ENCODE measurements around the gene UNK. TPM values are rescaled to one million over a fixed set of nuclear protein-coding genes. Genes with fewer than 3 reads are reported as not detected.

Gene UNK
- total RNA-seq, 2 experiments from 2014 or later, result 19.1 to 21.4 TPM

DNA sequence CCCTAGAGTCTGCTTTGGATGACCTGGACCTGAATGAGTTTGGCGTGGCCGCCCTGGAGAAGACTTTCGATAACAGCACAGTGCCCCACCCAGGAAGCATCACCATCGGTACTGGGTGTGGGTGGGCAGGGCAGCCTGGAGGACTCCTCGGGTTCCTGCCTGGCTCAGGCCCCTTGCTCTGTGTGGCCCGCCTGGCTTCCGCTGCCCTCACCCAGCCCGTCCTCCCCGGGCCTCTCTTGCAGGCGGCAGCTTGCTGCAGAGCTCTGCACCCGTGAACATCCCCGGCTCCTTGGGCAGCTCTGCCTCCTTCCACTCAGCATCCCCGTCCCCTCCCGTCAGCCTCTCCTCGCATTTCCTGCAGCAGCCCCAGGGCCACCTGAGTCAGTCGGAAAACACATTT, 35.1 kb downstream of the UNK start:
- Mint-ChIP-seq H3K36me3 (ENCODE audit: low read depth) (peaks cover 7% of the 10 kb centered on the region), H3K27me3 (ENCODE audit: low read depth) (no peaks in the 10 kb centered on the region), H3K27ac (no peak overlapping the region), H3K4me3 (no peak overlapping the region), H3K9me3 (no peaks in the 10 kb centered on the region), H3K4me1 (ENCODE audit: low read depth) (peaks cover 19% of the 10 kb centered on the region)
- DNase-seq, result no peak
- intact Hi-C loops (cut with micrococcal nuclease), result no loop called here
- CTCF ChIA-PET, result no interaction called here

DNA sequence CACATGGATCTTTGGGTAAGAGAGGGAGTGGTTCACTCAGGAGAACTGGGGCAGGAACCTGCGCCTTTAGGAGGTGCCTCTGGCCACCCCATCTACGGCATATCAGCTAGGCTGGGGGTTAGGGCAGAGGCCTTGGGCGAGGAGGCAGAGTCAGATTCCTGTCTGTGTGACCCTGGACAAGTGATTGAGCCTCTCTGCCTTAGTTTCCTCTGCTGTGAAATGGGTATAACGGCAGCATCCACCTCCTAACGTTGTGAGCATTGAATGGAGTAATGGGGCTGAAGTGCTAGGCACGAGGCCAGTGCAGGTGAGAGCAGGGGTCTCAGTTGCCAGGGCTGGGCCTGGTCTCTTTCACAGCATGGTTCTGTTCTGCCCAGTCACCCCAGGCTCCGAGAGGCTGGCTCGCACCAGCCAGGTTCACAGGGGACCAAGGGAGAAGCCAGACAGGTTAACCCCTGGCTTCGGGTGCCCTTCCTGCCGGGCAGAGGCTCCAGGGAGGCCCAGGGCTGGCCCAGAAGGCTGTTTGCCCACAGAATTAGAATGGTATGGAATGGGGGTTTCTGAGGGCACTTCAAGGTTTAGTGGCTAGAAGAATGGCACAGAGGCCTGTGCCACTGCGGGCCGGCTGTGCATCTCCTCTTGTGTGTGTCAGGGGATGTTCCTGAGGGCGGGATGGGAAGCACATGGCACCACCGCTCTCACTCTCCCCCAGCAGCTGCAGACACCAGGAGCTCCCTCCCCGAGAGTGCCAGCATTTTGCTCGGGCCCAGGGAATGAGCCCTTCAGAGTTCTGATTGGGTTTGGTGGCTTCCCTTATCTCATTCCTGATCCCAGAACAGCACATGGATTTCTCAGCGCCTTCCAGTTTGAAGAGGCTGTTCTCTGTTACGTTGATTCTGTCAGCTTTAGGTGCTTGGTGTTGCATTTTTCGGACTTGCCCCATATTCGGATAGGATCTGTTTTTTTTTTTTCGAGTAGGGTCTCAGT, 35.8 kb downstream of the UNK start:
- no peak for DNase-seq
- intact Hi-C loops (cut with micrococcal nuclease), result no loop called here
- H3K9me3 Mint-ChIP-seq, result no peaks in the 10 kb centered on the region
- no peaks in the 10 kb centered on the region for H3K27me3 Mint-ChIP-seq (ENCODE audit: low read depth)
- CTCF ChIA-PET, result interaction anchor here (0.6 to 2.1 kb wide), 2 partner anchors 22 to 67 kb away, joined by 3 to 7 read pairs; no protein-coding TSS in a partner anchor
- peaks cover 21% of the 10 kb centered on the region for H3K4me1 Mint-ChIP-seq (ENCODE audit: low read depth)
- H3K27ac Mint-ChIP-seq, result peak overlapping the region; percentile 19
- H3K4me3 Mint-ChIP-seq, result no peak overlapping the region
- H3K36me3 Mint-ChIP-seq (ENCODE audit: low read depth), result peaks cover 7% of the 10 kb centered on the region

DNA sequence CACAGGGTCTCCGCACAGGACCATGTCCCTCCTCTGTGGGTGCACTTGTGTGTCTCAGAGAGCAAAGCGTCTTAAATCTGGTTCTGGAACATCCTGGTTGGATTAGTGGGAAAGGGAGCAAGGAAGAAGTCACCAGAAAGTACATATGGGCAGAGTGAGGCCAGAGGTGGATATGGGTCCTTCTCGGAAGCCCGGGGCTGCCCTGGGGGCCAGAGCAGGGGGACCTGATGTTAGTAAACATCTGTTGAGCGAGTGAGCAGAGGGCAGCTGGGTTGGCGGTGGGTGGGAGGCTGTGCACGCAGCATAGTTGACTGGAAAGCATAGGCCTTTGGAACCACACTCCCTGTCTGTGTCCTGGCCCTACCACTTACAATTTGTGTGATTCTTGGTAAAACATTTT, 36.9 kb downstream of the UNK start:
- Mint-ChIP-seq H3K4me1 (ENCODE audit: low read depth) (peaks cover 21% of the 10 kb centered on the region), H3K9me3 (no peaks in the 10 kb centered on the region), H3K4me3 (no peak overlapping the region), H3K27me3 (ENCODE audit: low read depth) (no peaks in the 10 kb centered on the region), H3K36me3 (ENCODE audit: low read depth) (peaks cover 7% of the 10 kb centered on the region), H3K27ac (peak overlapping the region; percentile 64)
- CTCF ChIA-PET, result interaction anchor here (1.2 to 2.5 kb wide), 3 partner anchors 25 to 68 kb away, joined by 3 to 8 read pairs (median 7); no protein-coding TSS in a partner anchor
- DNase-seq, result no peak
- intact Hi-C loops (cut with micrococcal nuclease), result no loop called here

DNA sequence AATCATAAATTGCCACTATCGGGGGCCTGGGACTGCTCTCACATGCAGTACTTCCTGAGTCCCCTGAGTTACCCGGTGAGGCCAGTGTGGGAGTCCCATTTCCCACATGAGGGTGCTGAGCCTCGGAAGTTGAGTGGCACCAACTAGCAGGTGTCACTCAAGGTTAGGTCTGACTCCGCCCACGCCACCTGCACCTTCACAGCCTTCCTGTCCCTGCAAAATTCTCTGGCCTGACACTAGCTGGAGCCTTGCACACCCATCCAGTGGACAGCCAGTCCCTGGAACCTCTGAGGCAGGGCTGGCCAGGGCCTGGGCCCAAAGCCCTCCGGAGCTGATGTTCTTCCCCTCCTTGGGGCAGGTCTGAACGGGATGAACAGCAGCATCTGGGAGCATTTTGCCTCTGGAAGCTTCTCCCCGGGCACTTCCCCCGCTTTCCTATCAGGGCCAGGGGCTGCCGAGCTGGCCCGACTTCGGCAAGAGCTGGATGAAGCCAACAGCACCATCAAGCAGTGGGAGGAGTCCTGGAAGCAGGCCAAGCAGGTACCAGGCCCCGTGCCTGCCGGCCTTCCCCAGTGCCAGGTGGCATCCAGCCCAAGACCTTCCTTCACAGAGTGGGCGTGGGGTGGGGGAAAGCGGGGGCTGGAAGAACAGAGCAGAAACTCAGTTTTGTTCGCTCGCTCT, 37.7 kb downstream of the UNK start:
- intact Hi-C loops (cut with micrococcal nuclease), result no loop called here
- H3K4me1 Mint-ChIP-seq (ENCODE audit: low read depth), result peaks cover 22% of the 10 kb centered on the region
- DNase-seq, result peak; percentile 56
- no peaks in the 10 kb centered on the region for H3K27me3 Mint-ChIP-seq (ENCODE audit: low read depth)
- CTCF ChIA-PET, result interaction anchor here (1.2 to 2.5 kb wide), 3 partner anchors 24 to 69 kb away, joined by 3 to 8 read pairs (median 7); no protein-coding TSS in a partner anchor
- H3K27ac Mint-ChIP-seq, result peak overlapping the region; percentile 64
- H3K9me3 Mint-ChIP-seq, result no peaks in the 10 kb centered on the region
- peaks cover 7% of the 10 kb centered on the region for H3K36me3 Mint-ChIP-seq (ENCODE audit: low read depth)
- H3K4me3 Mint-ChIP-seq, result no peak overlapping the region

DNA sequence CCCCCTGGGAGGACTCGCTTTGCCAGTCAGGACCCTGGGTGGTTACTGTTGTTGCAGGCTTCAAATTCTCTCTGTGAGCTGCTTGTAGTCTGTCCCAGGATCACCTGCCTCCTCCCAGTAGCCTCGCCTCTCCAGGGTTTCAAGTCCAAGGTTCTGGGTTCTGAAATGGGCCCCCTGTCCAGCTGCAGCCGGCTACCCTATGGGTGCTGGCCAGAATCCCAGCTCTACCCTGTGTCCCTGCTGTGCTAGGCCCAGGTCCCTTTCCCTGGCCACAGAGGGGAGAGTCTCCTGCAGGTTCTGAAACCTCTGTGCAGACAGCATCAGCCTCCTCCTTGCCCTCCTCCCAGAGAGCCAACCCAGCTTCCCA, 38.2 kb downstream of the UNK start:
- no peaks in the 10 kb centered on the region for H3K9me3 Mint-ChIP-seq
- no peak for DNase-seq
- no peak overlapping the region for H3K4me3 Mint-ChIP-seq
- CTCF ChIA-PET, result interaction anchor here (1.0 to 2.5 kb wide), 4 partner anchors 23 to 69 kb away, joined by 3 to 8 read pairs (median 6); no protein-coding TSS in a partner anchor
- peaks cover 7% of the 10 kb centered on the region for H3K36me3 Mint-ChIP-seq (ENCODE audit: low read depth)
- intact Hi-C loops (cut with micrococcal nuclease), result no loop called here
- H3K27ac Mint-ChIP-seq, result no peak overlapping the region
- no peaks in the 10 kb centered on the region for H3K27me3 Mint-ChIP-seq (ENCODE audit: low read depth)
- H3K4me1 Mint-ChIP-seq (ENCODE audit: low read depth), result peaks cover 25% of the 10 kb centered on the region

DNA sequence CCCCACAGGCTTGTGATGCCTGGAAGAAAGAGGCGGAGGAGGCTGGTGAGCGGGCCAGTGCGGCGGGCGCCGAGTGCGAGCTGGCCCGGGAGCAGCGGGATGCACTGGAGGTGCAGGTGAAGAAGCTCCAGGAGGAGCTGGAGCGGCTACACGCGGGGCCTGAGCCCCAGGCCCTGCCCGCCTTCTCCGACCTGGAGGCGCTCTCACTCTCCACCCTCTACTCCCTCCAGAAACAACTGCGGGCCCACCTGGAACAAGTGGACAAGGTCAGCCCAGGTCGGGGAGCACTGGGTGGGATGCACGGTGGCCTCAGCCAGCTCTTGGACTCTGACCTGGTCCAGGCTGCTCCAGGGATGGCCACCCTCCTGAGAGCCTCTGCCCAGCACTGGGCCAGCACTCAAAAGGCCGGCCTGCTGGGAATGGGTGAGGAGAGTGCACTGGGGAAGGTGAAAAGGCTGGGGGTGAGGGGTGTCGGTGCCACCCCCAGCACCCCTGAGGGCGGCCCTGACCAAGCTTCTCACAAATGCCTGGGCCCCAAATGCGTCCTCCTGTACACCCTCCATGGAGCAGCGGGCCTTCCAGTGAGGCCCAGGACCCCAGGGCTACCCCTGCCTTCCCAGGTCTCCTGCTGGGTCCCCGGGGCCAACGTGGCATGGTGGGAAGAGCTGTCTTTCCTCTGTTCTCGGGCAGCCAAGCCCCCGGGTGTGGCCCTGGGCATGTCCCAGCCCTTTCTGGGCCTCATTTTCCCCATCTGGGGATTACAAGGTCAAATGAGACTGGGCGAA, 38.8 kb downstream of the UNK start:
- H3K36me3 Mint-ChIP-seq (ENCODE audit: low read depth), result peaks cover 7% of the 10 kb centered on the region
- no peaks in the 10 kb centered on the region for H3K9me3 Mint-ChIP-seq
- intact Hi-C loops (cut with micrococcal nuclease), result no loop called here
- CTCF ChIA-PET, result interaction anchor here (1.0 to 2.5 kb wide), 2 partner anchors 23 to 70 kb away, joined by 4 to 8 read pairs; no protein-coding TSS in a partner anchor
- no peak overlapping the region for H3K27ac Mint-ChIP-seq
- H3K4me3 Mint-ChIP-seq, result no peak overlapping the region
- no peaks in the 10 kb centered on the region for H3K27me3 Mint-ChIP-seq (ENCODE audit: low read depth)
- H3K4me1 Mint-ChIP-seq (ENCODE audit: low read depth), result peaks cover 31% of the 10 kb centered on the region
- DNase-seq, result no peak

DNA sequence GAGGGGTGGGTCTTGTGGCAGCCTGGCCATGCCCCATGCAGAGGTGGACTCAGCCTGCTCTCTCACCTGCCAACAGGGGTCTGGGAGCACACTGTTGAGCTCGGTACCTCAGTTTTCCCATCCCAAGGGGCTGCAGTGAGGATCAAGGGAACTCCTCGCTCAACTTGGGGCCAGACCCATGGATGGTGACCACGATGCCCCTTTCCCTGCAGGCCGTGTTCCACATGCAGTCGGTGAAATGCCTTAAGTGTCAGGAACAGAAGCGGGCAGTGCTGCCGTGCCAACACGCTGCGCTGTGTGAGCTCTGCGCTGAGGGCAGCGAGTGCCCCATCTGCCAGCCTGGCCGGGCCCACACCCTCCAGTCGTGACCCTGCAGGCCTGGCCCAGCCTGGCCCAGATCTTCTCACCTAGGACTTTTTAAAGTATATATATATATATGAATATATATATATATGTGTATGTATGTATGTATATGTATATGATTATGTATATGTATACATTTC, 39.5 kb downstream of the UNK start:
- Mint-ChIP-seq H3K27ac (no peak overlapping the region), H3K4me3 (no peak overlapping the region), H3K9me3 (no peaks in the 10 kb centered on the region), H3K36me3 (ENCODE audit: low read depth) (peaks cover 7% of the 10 kb centered on the region), H3K4me1 (ENCODE audit: low read depth) (peaks cover 31% of the 10 kb centered on the region), H3K27me3 (ENCODE audit: low read depth) (no peaks in the 10 kb centered on the region)
- CTCF ChIA-PET, result interaction anchor here (2.5 kb wide), 1 partner anchor 22 kb away, joined by 8 read pairs; no protein-coding TSS in a partner anchor
- DNase-seq, result no peak
- intact Hi-C loops (cut with micrococcal nuclease), result no loop called here

DNA sequence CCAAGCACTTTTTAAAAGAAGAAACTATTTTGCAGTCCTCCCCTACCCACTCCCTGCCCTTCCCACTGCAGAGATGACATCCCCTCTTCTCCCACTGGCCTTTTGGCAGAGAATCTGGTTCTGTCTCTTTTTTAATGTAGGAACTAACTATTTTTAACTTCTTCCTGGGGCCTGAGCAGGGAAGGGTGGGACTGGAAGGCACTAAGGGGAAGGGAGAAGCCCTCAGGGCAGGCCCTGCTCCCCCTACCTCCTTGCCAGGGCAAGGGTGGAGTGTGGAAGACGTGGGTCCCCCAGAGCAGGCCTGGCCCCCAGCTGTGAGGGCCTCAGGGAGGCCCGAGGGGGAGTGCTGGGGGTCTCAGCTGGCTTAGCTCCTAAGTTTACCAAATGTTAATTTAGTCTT, 40.1 kb downstream of the UNK start:
- Mint-ChIP-seq H3K27me3 (ENCODE audit: low read depth) (no peaks in the 10 kb centered on the region), H3K36me3 (ENCODE audit: low read depth) (peaks cover 6% of the 10 kb centered on the region), H3K27ac (no peak overlapping the region), H3K4me3 (no peak overlapping the region), H3K9me3 (no peaks in the 10 kb centered on the region), H3K4me1 (ENCODE audit: low read depth) (peaks cover 31% of the 10 kb centered on the region)
- no peak for DNase-seq
- CTCF ChIA-PET, result interaction anchor here (1.0 to 2.9 kb wide), 3 partner anchors 41 to 74 kb away, joined by 3 to 16 read pairs (median 8); no protein-coding TSS in a partner anchor
- intact Hi-C loops (cut with micrococcal nuclease), result no loop called here

DNA sequence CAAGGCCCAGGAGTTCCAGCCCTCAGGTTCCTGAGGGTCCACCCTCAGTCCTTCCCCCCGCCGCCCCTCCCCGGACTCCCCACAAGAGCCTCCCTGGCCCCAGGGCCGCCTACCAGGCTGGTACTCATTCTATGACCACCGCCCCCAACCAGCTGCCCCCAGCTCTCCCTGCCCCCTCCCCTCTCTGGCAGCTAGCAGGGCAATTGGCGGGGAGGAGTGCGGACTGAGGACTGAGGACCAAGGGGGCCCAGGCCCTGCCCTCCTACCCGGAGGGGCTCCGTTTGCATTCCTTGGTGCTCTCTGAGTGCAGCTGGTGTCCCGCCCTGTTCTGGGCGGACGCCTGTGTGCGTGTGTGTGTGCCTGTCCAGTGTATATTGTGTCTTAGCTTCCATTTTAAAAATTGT, 40.5 kb downstream of the UNK start:
- CTCF ChIA-PET, result interaction anchor here (1.0 to 2.9 kb wide), 3 partner anchors 42 to 75 kb away, joined by 3 to 16 read pairs (median 8); no protein-coding TSS in a partner anchor
- DNase-seq, result no peak
- H3K4me3 Mint-ChIP-seq, result no peak overlapping the region
- intact Hi-C loops (cut with micrococcal nuclease), result no loop called here
- H3K9me3 Mint-ChIP-seq, result no peaks in the 10 kb centered on the region
- H3K36me3 Mint-ChIP-seq (ENCODE audit: low read depth), result peaks cover 8% of the 10 kb centered on the region
- no peaks in the 10 kb centered on the region for H3K27me3 Mint-ChIP-seq (ENCODE audit: low read depth)
- H3K27ac Mint-ChIP-seq, result no peak overlapping the region
- H3K4me1 Mint-ChIP-seq (ENCODE audit: low read depth), result peaks cover 31% of the 10 kb centered on the region

DNA sequence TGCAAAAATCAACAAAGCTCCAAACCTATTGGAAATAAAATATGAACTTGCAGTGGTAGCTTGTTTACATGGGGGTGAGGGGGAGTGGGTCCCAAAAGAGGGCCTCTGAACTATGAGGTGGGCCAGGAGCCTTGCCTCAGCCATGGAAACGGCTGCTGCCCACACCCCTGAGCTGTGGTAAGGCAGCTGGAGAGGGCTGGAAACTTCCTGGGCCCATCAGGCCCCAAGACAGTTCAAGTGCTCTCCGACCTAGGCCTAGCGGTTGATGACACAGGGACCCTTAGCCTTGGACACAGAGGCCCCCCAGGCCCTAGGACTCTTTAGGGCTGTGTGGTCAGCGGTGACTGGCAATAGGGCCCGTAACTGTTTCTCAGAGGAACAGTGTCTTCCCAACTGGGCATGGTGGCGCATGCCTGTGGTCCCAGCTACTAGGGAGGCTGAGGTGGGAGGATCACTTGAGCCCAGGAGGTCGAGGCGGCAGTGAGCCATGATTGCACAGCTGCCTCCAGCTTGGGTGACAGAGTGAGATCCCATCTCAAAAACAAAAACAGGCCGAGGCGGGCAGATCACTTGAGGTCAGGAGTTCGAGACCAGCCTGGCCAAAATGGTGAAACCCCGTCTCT, 41.3 kb downstream of the UNK start:
- CTCF ChIA-PET, result interaction anchor here (1.0 to 2.9 kb wide), 7 partner anchors 8 to 75 kb away, joined by 3 to 16 read pairs (median 6); no protein-coding TSS in a partner anchor
- H3K4me3 Mint-ChIP-seq, result no peak overlapping the region
- H3K4me1 Mint-ChIP-seq (ENCODE audit: low read depth), result peaks cover 30% of the 10 kb centered on the region
- no peaks in the 10 kb centered on the region for H3K27me3 Mint-ChIP-seq (ENCODE audit: low read depth)
- no peak for DNase-seq
- H3K27ac Mint-ChIP-seq, result no peak overlapping the region
- H3K9me3 Mint-ChIP-seq, result no peaks in the 10 kb centered on the region
- peaks cover 8% of the 10 kb centered on the region for H3K36me3 Mint-ChIP-seq (ENCODE audit: low read depth)
- intact Hi-C loops (cut with micrococcal nuclease), result loop anchor here (2.0 kb wide), 2 partner anchors 47 to 61 kb away; partner anchors contain the start of gene GALK1
